GM21423 (cell line): ENCODE measurements around the gene OR8A1.
"Not testable (repeated sequence)": the region's sequence is repeated elsewhere in the genome, so short reads cannot be mapped to it uniquely, and the experiment has no call there.

Experiments
- ATAC-seq: cut with Tn5 transposase; IDR thresholded peaks from one replicate; pipeline ENCODE4 v1.9.1; 2021; ENCODE audit warnings: mild to moderate bottlenecking, moderate library complexity; ENCODE audit not compliant: unreplicated experiment

OR8A1 gene

DNA sequence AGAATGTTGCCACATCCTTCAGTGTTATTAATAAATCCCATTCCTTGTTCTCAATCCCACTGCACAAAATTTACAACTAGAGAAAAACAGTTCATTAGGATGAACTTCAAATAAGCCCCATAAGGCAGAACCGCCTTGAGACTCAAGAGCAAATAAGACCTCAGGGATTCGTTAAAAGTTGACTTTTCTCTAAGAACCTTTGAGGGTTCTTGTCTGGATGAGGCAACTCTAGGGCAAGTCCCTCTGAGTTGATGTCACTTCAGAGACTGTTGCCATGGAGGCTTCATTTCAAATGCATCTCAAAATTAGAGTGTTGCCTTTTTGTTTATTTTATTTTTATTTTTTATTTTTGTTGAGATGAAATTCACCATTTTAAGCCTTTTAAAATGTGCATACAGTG, 21.6 kb downstream of the OR8A1 start:
- ATAC-seq, result no peak

DNA sequence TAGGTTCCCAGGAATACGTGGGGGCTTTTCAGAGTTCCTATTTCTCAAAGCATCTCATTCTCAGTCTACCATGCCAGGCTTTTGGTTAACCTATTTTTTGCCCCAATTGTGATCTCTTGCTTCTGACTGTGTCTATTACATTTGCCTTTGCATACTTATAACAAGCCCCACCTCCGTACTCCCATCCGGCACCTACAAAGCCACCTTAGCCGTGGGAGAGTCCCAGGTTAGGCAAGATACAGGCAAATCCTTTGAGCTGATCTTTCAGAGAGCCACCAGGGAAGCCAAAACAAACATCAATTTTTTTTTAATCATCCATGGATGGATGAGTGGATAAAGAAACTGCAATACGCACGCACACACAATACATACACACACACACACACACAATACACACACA, 22.8 kb downstream of the OR8A1 start:
- no peak for ATAC-seq

GRCh38 chr11:124595302-124595701, 25.5 kb downstream of the OR8A1 start:
- ATAC-seq, result no peak

- ATAC-seq, result no peak
These were observed 27.8 kb downstream of the OR8A1 start for GRCh38 chr11:124597626-124598025.

- no peak for ATAC-seq
These were observed 31.0 kb downstream of the OR8A1 start for GRCh38 chr11:124600621-124601320.

GRCh38 chr11:124602193-124602592, 32.4 kb downstream of the OR8A1 start:
- no peak for ATAC-seq

GRCh38 chr11:124602723-124603122, 32.9 kb downstream of the OR8A1 start:
- ATAC-seq, result not testable (repeated sequence)

GRCh38 chr11:124605719-124606118, 35.9 kb downstream of the OR8A1 start:
- no peak for ATAC-seq

GRCh38 chr11:124608147-124608546, 38.4 kb downstream of the OR8A1 start:
- ATAC-seq, result no peak

- no peak for ATAC-seq
These were observed 40.5 kb downstream of the OR8A1 start for GRCh38 chr11:124610295-124610694.

DNA sequence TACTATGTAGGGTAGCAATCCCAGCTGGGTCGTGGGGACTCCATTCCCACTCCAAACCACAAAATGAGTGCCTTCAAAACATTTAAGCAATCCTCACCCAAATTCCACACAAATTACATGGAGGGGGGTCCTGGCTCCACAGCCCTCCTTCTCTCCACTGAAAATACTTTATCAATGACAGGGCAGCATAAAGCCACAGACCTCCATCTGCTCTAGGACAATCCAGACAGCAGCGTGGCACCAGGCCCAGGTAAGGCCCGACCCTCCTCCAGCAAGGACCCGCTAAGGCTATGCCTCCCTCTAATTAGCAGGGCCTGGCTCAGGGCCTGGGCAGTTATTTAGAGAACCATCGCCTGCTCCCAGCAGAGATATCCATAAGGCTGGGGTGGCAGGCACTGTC, 41.3 kb downstream of the OR8A1 start, which contains the start of gene PANX3:
PANX3 (plus strand) TSS at position 365 of the 400 bp plus-strand sequence. CDS start 129 bp downstream, outside the sequence.
- no peak for ATAC-seq

DNA sequence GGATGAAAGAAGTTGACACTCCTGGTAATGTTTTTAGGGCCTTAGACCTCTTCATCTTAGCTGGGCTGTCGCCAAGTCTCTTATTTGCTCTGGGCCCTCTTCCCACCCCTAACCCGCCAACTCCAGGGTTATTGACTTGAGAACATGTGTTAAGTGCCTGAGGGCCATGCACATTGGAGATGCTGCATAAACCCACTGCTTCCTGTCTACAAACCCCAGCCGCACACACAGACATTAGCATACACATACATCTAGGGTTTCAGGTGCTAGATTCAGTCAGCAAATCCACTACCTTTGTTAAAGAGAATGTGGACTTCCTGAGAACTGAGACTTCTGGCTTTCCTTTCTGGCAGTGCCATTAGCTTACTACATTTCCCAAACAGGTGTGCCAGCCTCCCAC, 42.2 kb downstream of the OR8A1 start:
- peak; percentile 48 for ATAC-seq

DNA sequence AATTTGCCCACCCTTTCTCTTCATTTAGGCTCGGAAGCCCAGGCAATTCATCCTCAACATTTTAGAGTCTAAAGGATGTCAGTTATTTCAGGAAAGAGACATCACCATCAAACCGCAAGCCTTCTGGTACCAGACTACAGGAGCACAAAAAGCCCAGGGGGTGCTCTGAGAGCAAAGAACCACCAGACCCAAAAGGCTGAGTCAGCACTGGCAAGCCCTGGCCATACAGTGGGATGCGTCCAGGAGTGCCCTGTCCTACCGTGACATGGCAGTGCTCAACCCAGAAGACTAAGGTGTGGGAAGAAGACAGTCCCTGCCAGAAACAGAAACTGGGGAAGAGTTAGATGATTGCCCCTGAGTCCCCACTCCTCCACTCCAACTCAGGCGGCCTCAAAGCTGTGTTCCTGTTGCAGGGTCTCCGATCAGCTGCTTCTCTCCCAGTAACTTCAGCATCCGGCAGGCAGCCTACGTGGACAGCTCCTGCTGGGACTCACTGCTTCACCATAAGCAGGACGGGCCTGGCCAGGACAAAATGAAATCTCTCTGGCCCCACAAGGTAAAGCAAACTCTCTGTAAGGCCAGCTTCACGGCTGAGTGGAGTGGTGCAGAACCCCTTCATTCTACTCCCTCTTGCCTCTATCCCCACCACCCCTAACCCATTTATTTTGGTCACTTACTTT, 42.9 kb downstream of the OR8A1 start:
- ATAC-seq, result no peak

- no peak for ATAC-seq
These were observed 49.1 kb downstream of the OR8A1 start for GRCh38 chr11:124618863-124619262.
